Colonic mucosa (tissue), 4 donors: ENCODE data around the gene ANKRD53. TPM values are rescaled to one million over a fixed set of nuclear protein-coding genes. Genes with fewer than 3 reads are reported as not detected.
"Not testable (repeated sequence)": the region's sequence is repeated elsewhere in the genome, so short reads cannot be mapped to it uniquely, and the experiment has no call there.

ENCODE experiments used
- DNase-seq: peaks from one replicate; pipeline ENCODE4 v3.0.0-alpha.2; 2020
- H3K27ac ChIP-seq: fragments of 200-600 bp; one replicate; pipeline ENCODE4 v1.8.0; 2021
- H3K27me3 ChIP-seq: fragments of 200-600 bp; one replicate; pipeline ENCODE4 v1.8.0; 2021
- H3K36me3 ChIP-seq: fragments of 200-600 bp; one replicate; pipeline ENCODE4 v1.8.0; 2021
- H3K4me1 ChIP-seq: fragments of 200-600 bp; one replicate; pipeline ENCODE4 v1.8.0; 2021; ENCODE audit warnings: mild to moderate bottlenecking
- H3K4me3 ChIP-seq: fragments of 200-600 bp; one replicate; pipeline ENCODE4 v1.8.0; 2021
- H3K9ac ChIP-seq, 2 donors: one replicate each; pipeline ENCODE4 v1.7.0; 2013; ENCODE audit warnings: control low read depth in 2 of 2, low read depth in 2 of 2, low read length in 2 of 2
- H3K9me3 ChIP-seq: fragments of 200-600 bp; one replicate; pipeline ENCODE4 v1.8.0; 2021
- intact Hi-C: fragments of 100-400 bp; cut with DNase I; formaldehyde crosslinking; loops from one replicate; pipeline ENCODE4 v1.14.1; 2022
- total RNA-seq, 2 donors: library from RNA; stranded (reverse); fragmentation: NEBNext Ultra II Directional in 1 of 2; extraction: Animal tissue kit (Norgen Biotek cat#: 25700) in 1 of 2; gene quantifications; one replicate each; pipeline ENCODE4 v1.2.1, GENCODE V29; 2021
- TF ChIP-seq, protein P1 (sequence below): fragments of 200-600 bp; IDR thresholded peaks from one replicate; pipeline ENCODE4 v1.8.0; 2022; ENCODE audit warnings: antibody characterized with exemption, mild to moderate bottlenecking
- donor health status: healthy.
- donor health status: DM: no; HTN: no; CAD: no.
- donor health status: DM: no; HTN: no; CAD: no.

ANKRD53 gene
- total RNA-seq, 2 donors from 2014 or later = 0.40 TPM; not detected in 1

DNA sequence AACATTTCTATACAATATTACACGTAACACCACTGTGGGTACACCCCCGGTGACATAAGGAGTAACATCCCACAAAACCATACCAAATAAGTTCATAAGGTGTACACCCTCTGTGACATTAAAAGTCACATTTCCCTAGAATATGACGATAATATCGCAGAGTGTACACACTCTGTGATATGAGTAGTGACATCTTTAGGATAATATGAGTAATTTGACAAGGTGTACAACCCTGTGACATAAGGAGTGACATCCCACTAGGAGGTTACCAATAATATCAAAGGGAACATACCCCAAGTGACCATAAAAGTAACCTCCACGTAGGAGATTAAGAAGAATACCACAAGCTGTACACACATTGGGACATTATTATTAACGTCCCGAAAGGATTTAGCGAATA lies 40.2 kb downstream of the ANKRD53 start:
- TF ChIP-seq, protein P1, sequence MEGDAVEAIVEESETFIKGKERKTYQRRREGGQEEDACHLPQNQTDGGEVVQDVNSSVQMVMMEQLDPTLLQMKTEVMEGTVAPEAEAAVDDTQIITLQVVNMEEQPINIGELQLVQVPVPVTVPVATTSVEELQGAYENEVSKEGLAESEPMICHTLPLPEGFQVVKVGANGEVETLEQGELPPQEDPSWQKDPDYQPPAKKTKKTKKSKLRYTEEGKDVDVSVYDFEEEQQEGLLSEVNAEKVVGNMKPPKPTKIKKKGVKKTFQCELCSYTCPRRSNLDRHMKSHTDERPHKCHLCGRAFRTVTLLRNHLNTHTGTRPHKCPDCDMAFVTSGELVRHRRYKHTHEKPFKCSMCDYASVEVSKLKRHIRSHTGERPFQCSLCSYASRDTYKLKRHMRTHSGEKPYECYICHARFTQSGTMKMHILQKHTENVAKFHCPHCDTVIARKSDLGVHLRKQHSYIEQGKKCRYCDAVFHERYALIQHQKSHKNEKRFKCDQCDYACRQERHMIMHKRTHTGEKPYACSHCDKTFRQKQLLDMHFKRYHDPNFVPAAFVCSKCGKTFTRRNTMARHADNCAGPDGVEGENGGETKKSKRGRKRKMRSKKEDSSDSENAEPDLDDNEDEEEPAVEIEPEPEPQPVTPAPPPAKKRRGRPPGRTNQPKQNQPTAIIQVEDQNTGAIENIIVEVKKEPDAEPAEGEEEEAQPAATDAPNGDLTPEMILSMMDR = no peak
- no peaks in the 10 kb centered on the region for H3K9me3 ChIP-seq
- no peaks in the 10 kb centered on the region for H3K27me3 ChIP-seq
- no peak overlapping the region for H3K9ac ChIP-seq
- intact Hi-C loops = no loop called here
- H3K36me3 ChIP-seq = no peaks in the 10 kb centered on the region
- H3K4me3 ChIP-seq = no peak overlapping the region
- H3K4me1 ChIP-seq = no peaks in the 10 kb centered on the region
- H3K27ac ChIP-seq = no peak overlapping the region
- no peak for DNase-seq

DNA sequence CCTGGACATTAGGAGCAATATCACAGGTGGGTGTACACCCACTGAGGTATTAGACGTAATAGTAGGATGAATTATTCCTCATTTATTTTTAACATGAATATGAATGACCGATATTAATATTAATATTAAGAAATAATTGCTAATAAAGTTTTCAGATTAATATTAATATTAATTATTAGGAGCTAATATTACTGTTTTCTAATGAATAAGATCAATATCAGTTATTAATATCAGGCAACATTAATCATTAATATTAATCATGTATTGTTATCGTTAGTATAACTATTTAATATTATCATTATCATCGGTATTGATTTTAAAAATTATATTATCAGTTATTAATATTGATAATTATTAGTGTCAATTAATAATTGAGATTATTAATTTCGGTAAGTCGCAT lies 41.6 kb downstream of the ANKRD53 start:
- H3K27ac ChIP-seq, H3K9me3 ChIP-seq, H3K9ac ChIP-seq, DNase-seq, H3K4me3 ChIP-seq, H3K27me3 ChIP-seq, H3K36me3 ChIP-seq, intact Hi-C loops, H3K4me1 ChIP-seq: not testable (repeated sequence)

DNA sequence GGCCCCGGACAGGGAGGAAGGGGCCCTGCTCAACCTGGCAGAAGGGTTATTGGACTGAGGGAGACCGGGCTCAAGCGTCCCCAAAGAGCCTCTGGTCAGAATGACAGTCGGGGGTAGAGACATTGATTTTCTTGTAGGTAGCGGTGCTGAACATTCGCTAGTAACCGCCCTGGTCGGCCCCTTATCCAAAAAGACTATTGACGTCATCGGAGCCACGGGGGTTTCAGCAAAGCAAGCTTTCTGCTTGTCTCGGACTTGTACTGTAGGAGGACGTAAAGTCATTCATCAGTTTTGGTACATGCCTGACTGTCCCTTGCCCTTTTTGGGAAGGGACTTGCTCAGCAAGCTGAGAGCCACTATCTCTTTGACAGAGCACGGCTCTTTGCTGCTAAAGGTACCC lies 43.0 kb downstream of the ANKRD53 start:
- DNase-seq, H3K9ac ChIP-seq, H3K36me3 ChIP-seq, H3K27ac ChIP-seq, H3K9me3 ChIP-seq, H3K4me1 ChIP-seq, H3K4me3 ChIP-seq, intact Hi-C loops, H3K27me3 ChIP-seq: not testable (repeated sequence)

DNA sequence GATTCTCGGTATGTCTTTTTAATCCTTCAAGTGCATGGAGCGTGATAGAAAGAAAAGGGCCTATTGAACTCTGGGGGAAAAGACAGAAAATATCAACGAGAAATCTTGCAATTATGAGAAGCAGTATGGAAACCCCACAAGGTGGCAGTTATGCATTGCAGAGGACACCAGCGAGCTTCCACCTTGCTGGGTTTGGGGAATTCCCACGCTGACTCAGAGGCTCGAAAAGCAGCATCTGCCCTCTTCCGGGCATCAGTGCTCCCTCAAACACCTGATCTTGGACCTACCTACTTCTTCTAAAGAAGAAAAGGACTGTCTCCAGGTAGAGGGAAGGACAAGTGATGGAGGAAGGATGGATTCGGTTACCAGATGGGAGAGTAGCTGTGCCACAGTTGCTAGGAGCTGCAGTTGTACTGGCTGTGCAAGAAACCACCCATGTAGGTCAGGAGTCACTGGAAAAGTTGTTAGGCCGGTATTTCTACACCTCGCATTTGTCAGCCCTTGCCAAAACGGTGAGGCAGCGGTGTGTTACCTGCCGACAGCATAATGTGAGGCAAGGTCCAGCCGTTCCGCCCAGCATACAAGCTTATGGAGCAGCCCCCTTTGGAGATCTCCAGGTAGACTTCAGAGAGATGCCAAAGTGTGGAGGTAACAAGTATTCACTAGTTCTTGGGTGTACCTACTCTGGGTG lies 45.3 kb downstream of the ANKRD53 start:
- H3K4me3 ChIP-seq, H3K27ac ChIP-seq: not testable (repeated sequence)

More for the DNA sequence above, 45.3 kb downstream of the ANKRD53 start:
- peak; percentile 73 for DNase-seq
- H3K9me3 ChIP-seq, H3K4me1 ChIP-seq, H3K36me3 ChIP-seq, intact Hi-C loops, H3K9ac ChIP-seq, H3K27me3 ChIP-seq: not testable (repeated sequence)

Other genes with a start within 250 kb of the ANKRD53 start
- gene ADD2, start 210.4 kb upstream of the ANKRD53 start, total RNA-seq = 1 to 10 TPM in 1 of 2 donors, under 1 TPM in 1; 0.79 to 1.1 TPM
- not detected for gene FIGLA, start 188.0 kb upstream of the ANKRD53 start, total RNA-seq
- gene CLEC4F, start 158.0 kb upstream of the ANKRD53 start, total RNA-seq = under 1 TPM in 1 of 2 donors, not detected in 1; 0.12 TPM
- under 1 TPM in 1 of 2 donors, not detected in 1; 0.21 TPM for gene CD207, start 142.8 kb upstream of the ANKRD53 start, total RNA-seq
- gene VAX2, start 78.1 kb upstream of the ANKRD53 start, total RNA-seq = not detected
- gene ATP6V1B1, start 42.7 kb upstream of the ANKRD53 start, total RNA-seq = not detected
- gene TEX261, start 16.2 kb downstream of the ANKRD53 start, total RNA-seq = 10 to 100 TPM; 43.6 to 58.8 TPM
- gene NAGK, start 90.0 kb downstream of the ANKRD53 start, total RNA-seq = 10 to 100 TPM; 55.6 to 68.4 TPM
- gene MCEE, start 151.6 kb downstream of the ANKRD53 start, total RNA-seq = 10 to 100 TPM; 20.3 to 23.2 TPM
- 10 to 100 TPM; 18.7 to 26.4 TPM for gene MPHOSPH10, start 152.0 kb downstream of the ANKRD53 start, total RNA-seq
- gene PAIP2B, start 248.5 kb downstream of the ANKRD53 start, total RNA-seq = 1 to 10 TPM; 7.1 to 8.0 TPM